ENCODE results near the gene AEBP1. TPM values are rescaled to one million over a fixed set of nuclear protein-coding genes. Genes with fewer than 3 reads are reported as not detected.

The AEBP1 gene
- total and polyA plus RNA-seq, 9 of the 15 experiments (the other 6 are each of a cell fraction or from before 2014, with no cell fraction given) = 0.03 to 0.78 (median 0.30) TPM; not detected in 2

DNA sequence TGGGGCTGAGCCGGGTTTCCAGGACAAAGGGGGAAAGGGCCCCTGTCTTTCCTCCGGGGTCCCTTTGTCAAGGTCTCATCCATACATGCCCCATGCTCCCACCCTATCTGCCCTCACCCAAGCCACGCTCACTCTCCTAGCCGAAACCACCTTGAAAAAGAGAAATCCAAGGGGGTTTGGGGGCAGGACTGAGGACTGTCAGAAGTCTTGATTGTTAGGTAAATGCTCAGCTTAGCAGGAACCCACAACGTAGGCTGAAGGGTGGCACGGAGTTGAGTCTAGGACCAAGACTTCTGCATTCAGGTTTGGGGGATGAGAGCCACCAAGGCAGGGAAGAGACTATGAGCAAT lies 38.1 kb upstream of the AEBP1 start:
- H3K27ac ChIP-seq (ENCODE audit: extremely low read depth, low read depth, low read length) = no peak overlapping the region
- H3K36me3 ChIP-seq (ENCODE audit: control insufficient read depth, insufficient read depth, low read length) = peaks cover 8% of the 10 kb centered on the region; the same call in 2 of the 3 replicates
- H4K20me1 ChIP-seq (replicated peaks; ENCODE audit: control insufficient read depth, insufficient read depth, low read length) = peaks cover 12% of the 10 kb centered on the region; the same call in 1 of the 2 replicates
- no peak for FAIRE-seq
- H3K4me1 ChIP-seq (replicated peaks in 1 of 2; ENCODE audit: control insufficient read depth in 2 of 2, insufficient read depth in 2 of 2, low read length in 2 of 2) = peaks cover 6 to 36% of the 10 kb centered on the region in 2 experiments; a peak in 3 of 5 replicates
- no peak overlapping the region for H3K4me3 ChIP-seq
- TF ChIP-seq GABPB1 (CRISPR knock-in tag; IDR thresholded peaks at IDR 0.05) (no peak), POLR2A (conservative IDR thresholded peaks at IDR 0.05) (peak; percentile 37; the same call in 1 of the 2 replicates)
- TF ChIP-seq, protein P1, sequence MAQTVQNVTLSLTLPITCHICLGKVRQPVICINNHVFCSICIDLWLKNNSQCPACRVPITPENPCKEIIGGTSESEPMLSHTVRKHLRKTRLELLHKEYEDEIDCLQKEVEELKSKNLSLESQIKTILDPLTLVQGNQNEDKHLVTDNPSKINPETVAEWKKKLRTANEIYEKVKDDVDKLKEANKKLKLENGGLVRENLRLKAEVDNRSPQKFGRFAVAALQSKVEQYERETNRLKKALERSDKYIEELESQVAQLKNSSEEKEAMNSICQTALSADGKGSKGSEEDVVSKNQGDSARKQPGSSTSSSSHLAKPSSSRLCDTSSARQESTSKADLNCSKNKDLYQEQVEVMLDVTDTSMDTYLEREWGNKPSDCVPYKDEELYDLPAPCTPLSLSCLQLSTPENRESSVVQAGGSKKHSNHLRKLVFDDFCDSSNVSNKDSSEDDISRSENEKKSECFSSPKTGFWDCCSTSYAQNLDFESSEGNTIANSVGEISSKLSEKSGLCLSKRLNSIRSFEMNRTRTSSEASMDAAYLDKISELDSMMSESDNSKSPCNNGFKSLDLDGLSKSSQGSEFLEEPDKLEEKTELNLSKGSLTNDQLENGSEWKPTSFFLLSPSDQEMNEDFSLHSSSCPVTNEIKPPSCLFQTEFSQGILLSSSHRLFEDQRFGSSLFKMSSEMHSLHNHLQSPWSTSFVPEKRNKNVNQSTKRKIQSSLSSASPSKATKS (CRISPR knock-in tag; IDR thresholded peaks at IDR 0.05) = 0 out of 2 replicates have a peak, but pooled peaks have one; percentile 42
- in situ Hi-C loops (cut with MboI) = no loop called here
- H3K9me1 ChIP-seq (ENCODE audit: control insufficient read depth, insufficient read depth, low read length) = no peaks in the 10 kb centered on the region
- 21% methylated on average over 5 of the region's 6 CpGs for WGBS (ENCODE audit: insufficient coverage, low coverage, missing lambda C conversion rate)
- H3K9ac ChIP-seq (ENCODE audit: insufficient read depth in 1 of 2, low read depth in 2 of 2, low read length in 2 of 2) = peak overlapping the region in 1 of 2 experiments; percentile 76; a peak in 2 of 4 replicates
- peaks cover 0 to 14% of the 10 kb centered on the region in 2 experiments; a peak in 2 of 5 replicates for H3K27me3 ChIP-seq (ENCODE audit: control insufficient read depth in 2 of 2, insufficient read depth in 2 of 2, low read length in 2 of 2)
- ATAC-seq = no peak
- ChIA-PET CTCF (ENCODE audit: low intra/inter-chr PET ratio) (interaction anchor here (0.6 kb wide), 1 partner anchor 131 kb away, joined by 4 read pairs; no protein-coding TSS in a partner anchor), POLR2A (interaction anchor here (2.5 kb wide), 1 partner anchor 130 kb away, joined by 6 read pairs; no protein-coding TSS in a partner anchor)
- no peaks in the 10 kb centered on the region for H3K9me3 ChIP-seq (replicated peaks; ENCODE audit: control insufficient read depth, insufficient read depth, low read depth, low read length)
- H3K79me2 ChIP-seq (ENCODE audit: control insufficient read depth, insufficient read depth, low read length) = no peaks in the 10 kb centered on the region
- DNase-seq (ENCODE audit: extremely low read depth in 1 of 4, low spot score in 3 of 4) = no peak
- BruUV-seq (replicated peaks) = no TSS peak
- intact Hi-C loops (cut with micrococcal nuclease) = loop anchor here (5.0 kb wide), 1 partner anchor 44 kb away; no protein-coding TSS in a partner anchor
- H3K4me2 ChIP-seq (ENCODE audit: insufficient read depth, low read length) = no peak overlapping the region
- no peak overlapping the region for H2AFZ ChIP-seq (ENCODE audit: low read depth, low read length)
